Epithelial cell of alveolus of lung (primary cell): ENCODE results near the gene TGM4. TPM values are rescaled to one million over a fixed set of nuclear protein-coding genes. Genes with fewer than 3 reads are reported as not detected.

Source experiments
- total RNA-seq: library from RNA; depleted of rRNA; stranded (reverse); fragments of >200 nt; gene quantifications from 2 replicates; pipeline ENCODE4 v1.2.1, GENCODE V29; 2015

Gene TGM4
- total RNA-seq: not detected in 2 replicates

GRCh38 chr3:44874308-44874707 is at the start of gene TGM4:
TGM4 (plus strand) TSS chr3:44874608; CDS start chr3:44874679, 71 bp downstream.

DNA sequence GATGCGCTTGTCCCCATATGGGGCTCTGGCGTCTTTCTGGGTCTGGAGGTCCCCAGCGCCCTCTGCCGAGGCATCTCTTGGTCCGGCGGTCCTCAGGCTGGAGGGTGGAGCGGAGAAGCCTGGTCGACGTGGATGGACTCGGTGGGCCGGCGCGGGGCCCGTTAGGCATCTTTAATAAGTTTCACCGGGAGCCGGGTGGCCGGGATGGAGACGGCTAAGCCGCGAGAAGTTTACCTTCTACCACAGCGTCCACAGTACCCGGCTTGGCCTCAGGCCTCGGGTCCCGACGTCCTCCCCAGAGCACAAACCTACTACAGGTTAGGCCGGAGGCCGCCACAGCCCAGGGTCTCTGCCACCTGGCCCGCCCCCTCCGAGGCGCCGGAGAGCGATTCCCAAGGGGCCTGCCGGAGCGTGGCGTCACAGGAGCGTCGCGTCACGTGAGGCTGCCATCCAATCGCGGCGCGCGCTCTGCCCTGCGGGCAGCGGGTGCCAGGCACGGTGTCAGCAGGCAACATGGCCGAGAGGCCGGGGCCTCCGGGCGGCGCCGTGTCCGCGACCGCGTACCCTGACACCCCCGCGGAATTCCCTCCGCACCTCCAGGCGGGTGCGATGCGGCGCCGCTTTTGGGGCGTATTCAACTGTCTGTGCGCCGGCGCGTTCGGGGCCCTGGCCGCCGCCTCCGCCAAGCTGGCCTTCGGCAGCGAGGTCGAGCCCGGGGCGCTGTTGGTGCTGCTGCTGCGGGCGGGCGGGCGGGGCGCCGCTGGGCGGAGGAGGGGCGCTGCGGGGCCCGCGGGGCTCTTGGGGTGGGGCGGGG is 12.8 kb upstream of the TGM4 start, which contains the start of gene TMEM42:
TMEM42 (plus strand) TSS at position 501 of the 814 bp plus-strand sequence; CDS start at position 514, 13 bp downstream.

Other genes starting within 250 kb of the TGM4 start
- gene ZNF197, start 249.6 kb upstream of the TGM4 start, total RNA-seq: 8.0 and 24.1 TPM in 2 replicates
- gene ZNF35, start 225.9 kb upstream of the TGM4 start, total RNA-seq: 7.2 and 13.8 TPM in 2 replicates
- 4.5 and 6.5 TPM in 2 replicates for gene ZNF502, start 161.9 kb upstream of the TGM4 start, total RNA-seq
- 4.7 and 11.4 TPM in 2 replicates for gene ZNF501, start 145.0 kb upstream of the TGM4 start, total RNA-seq
- 16.4 and 27.5 TPM in 2 replicates for gene KIAA1143, start 113.0 kb upstream of the TGM4 start, total RNA-seq
- 4.9 and 7.6 TPM in 2 replicates for gene KIF15, start 112.8 kb upstream of the TGM4 start, total RNA-seq
- 23.3 and 42.2 TPM in 2 replicates for gene TMEM42, start 12.7 kb upstream of the TGM4 start, total RNA-seq
- gene ZDHHC3, start 101.6 kb downstream of the TGM4 start, total RNA-seq: 60.0 and 73.9 TPM in 2 replicates
- gene EXOSC7, start 101.6 kb downstream of the TGM4 start, total RNA-seq: 30.4 and 35.0 TPM in 2 replicates
- 0.52 and 1.7 TPM in 2 replicates for gene CLEC3B, start 151.7 kb downstream of the TGM4 start, total RNA-seq